Neural crest cell (in vitro differentiated cells): ENCODE data around the gene CDK3. TPM values are rescaled to one million over a fixed set of nuclear protein-coding genes. Genes with fewer than 3 reads are reported as not detected.

ENCODE experiments used
- DNase-seq: peaks from one replicate; pipeline ENCODE4 v3.0.0; 2021; ENCODE audit warnings: low read depth, mixed read lengths, low spot score
- H3K27ac Mint-ChIP-seq: one replicate; pipeline ENCODE4 v1.8.0; 2021; ENCODE audit warnings: mild to moderate bottlenecking, mixed read lengths; ENCODE audit not compliant: unreplicated experiment
- H3K27me3 Mint-ChIP-seq: 2 replicates; pipeline ENCODE4 v1.8.0; 2021; ENCODE audit warnings: low read depth, mild to moderate bottlenecking, mixed read lengths
- H3K36me3 Mint-ChIP-seq: 2 replicates; pipeline ENCODE4 v1.8.0; 2021; ENCODE audit warnings: low read depth, mild to moderate bottlenecking, mixed read lengths
- H3K4me1 Mint-ChIP-seq: 2 replicates; pipeline ENCODE4 v1.8.0; 2021; ENCODE audit warnings: mixed read lengths
- H3K4me3 Mint-ChIP-seq: one replicate; pipeline ENCODE4 v1.8.0; 2021; ENCODE audit warnings: mild to moderate bottlenecking, mixed read lengths
- H3K9me3 Mint-ChIP-seq: 2 replicates; pipeline ENCODE4 v1.8.0; 2021; ENCODE audit warnings: mixed read lengths
- total RNA-seq: library from RNA; stranded (reverse); gene quantifications from 2 replicates; pipeline ENCODE4 v1.2.1, GENCODE V29; 2021
- TF ChIP-seq, protein P1 (sequence below): fragments of 200-600 bp; sonication (generic); conservative IDR thresholded peaks from 2 replicates; pipeline ENCODE4 v1.5.0; 2021; ENCODE audit warnings: antibody characterized with exemption, mild to moderate bottlenecking

The CDK3 gene
- total RNA-seq, 1 donor from 2014 or later = 7.9 TPM

DNA sequence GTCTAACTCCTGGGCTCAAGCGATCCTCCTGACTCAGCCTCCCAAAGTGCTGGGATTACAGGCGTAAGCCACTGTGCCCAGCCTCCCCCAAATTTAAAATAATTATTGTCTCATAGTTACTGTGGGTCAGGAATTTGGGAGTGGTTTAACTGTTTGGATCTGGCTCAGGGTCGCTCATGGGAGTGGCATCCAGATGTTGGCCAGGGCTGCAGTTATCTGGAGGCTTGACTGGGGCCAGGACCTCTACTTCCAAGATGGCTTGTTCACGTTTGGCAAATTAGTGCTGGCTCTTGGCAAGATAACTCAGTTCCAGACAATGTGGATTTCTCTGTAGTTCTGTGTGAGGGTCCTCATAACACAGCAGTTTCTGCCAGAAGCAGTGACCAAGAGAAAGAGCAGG, 13.6 kb upstream of the CDK3 start:
- peaks cover 3% of the 10 kb centered on the region for H3K36me3 Mint-ChIP-seq
- no peak overlapping the region for H3K4me3 Mint-ChIP-seq
- DNase-seq = no peak
- peaks cover 20% of the 10 kb centered on the region for H3K4me1 Mint-ChIP-seq
- TF ChIP-seq, protein P1, sequence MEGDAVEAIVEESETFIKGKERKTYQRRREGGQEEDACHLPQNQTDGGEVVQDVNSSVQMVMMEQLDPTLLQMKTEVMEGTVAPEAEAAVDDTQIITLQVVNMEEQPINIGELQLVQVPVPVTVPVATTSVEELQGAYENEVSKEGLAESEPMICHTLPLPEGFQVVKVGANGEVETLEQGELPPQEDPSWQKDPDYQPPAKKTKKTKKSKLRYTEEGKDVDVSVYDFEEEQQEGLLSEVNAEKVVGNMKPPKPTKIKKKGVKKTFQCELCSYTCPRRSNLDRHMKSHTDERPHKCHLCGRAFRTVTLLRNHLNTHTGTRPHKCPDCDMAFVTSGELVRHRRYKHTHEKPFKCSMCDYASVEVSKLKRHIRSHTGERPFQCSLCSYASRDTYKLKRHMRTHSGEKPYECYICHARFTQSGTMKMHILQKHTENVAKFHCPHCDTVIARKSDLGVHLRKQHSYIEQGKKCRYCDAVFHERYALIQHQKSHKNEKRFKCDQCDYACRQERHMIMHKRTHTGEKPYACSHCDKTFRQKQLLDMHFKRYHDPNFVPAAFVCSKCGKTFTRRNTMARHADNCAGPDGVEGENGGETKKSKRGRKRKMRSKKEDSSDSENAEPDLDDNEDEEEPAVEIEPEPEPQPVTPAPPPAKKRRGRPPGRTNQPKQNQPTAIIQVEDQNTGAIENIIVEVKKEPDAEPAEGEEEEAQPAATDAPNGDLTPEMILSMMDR = no peak
- H3K9me3 Mint-ChIP-seq = no peaks in the 10 kb centered on the region
- H3K27ac Mint-ChIP-seq = peak overlapping the region; percentile 27
- no peaks in the 10 kb centered on the region for H3K27me3 Mint-ChIP-seq

DNA sequence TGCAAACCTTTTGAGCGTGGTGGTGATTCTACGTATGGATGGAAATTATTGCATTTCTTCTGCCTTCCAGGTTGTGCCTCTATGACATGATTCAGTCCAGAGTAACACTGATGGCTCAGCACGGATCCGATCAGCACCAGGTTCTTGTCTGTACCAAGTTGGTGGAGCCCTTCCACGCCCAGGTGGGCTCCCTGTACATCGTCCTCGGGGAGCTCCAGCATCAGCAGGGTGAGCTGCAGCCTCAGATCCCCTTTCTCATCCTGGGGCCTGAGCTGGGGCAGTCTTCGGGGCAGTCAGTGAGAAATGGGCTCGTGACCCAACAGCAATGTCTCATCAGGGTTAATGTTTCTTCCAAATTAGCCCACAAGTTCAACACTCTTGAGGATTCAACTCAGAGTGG, 9.3 kb upstream of the CDK3 start:
- Mint-ChIP-seq H3K4me3 (no peak overlapping the region), H3K27me3 (no peaks in the 10 kb centered on the region), H3K4me1 (no peaks in the 10 kb centered on the region), H3K9me3 (no peaks in the 10 kb centered on the region), H3K27ac (no peak overlapping the region), H3K36me3 (peaks cover 3% of the 10 kb centered on the region)
- TF ChIP-seq, protein P1 = no peak
- no peak for DNase-seq

DNA sequence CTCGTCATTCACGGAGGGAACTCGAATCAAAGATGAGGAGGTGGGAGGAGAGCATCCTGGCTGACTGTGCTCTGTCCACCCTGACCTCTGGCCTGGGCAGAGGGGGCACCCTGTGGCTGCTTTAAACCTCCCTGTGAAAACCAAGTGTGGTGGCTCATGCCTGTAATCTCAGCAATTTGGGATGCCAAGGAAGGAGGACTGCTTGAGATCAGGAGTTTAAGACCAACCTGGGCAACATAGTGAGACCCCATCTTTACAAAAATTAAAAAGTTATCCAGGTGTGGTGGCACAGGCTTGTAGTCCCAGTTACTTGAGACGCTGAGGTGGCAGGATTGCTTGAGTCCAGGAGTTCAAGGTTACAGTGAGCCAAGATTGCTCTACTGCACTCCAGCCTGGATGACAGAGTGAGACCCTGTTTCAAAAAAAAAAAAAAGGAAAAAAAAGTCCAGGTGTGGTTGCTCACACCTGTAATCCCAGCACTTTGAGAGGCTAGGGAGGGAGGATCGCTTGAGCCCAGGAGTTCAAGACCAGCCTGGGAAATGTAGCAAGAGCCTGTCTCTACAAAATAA, 5.8 kb upstream of the CDK3 start:
- Mint-ChIP-seq H3K36me3 (no peaks in the 10 kb centered on the region), H3K27me3 (no peaks in the 10 kb centered on the region), H3K9me3 (no peaks in the 10 kb centered on the region), H3K4me3 (no peak overlapping the region), H3K4me1 (peaks cover 13% of the 10 kb centered on the region), H3K27ac (no peak overlapping the region)
- TF ChIP-seq, protein P1 = no peak
- DNase-seq = no peak

DNA sequence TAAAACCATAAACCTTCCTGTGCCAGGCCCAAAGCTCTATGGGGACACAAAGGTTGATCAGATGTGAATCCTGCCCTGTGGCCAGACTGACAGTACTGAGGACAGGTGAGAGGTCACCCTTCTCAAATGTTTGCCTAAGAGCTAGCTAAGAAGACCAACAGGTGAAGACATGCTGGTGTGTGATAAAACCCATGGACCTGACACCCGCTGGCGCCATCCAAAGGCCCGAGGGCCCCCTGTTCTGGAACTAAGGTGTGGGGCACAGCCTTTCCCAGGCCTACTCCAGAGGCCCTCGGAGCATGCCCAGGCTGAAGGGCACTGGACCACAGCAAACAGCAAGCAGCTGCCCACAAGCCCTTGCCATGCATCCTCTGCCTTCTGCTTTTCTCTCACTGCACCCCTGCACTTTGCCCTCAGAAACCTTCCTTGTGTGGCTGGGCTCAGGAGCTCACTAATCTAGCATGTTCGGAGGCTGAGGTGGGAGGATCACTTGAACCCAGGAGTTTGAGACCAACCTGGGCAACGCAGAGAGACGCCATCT, 5.2 kb upstream of the CDK3 start:
- Mint-ChIP-seq H3K27ac (no peak overlapping the region), H3K36me3 (no peaks in the 10 kb centered on the region), H3K27me3 (no peaks in the 10 kb centered on the region), H3K9me3 (no peaks in the 10 kb centered on the region), H3K4me3 (no peak overlapping the region), H3K4me1 (peaks cover 13% of the 10 kb centered on the region)
- no peak for DNase-seq
- TF ChIP-seq, protein P1 = no peak

DNA sequence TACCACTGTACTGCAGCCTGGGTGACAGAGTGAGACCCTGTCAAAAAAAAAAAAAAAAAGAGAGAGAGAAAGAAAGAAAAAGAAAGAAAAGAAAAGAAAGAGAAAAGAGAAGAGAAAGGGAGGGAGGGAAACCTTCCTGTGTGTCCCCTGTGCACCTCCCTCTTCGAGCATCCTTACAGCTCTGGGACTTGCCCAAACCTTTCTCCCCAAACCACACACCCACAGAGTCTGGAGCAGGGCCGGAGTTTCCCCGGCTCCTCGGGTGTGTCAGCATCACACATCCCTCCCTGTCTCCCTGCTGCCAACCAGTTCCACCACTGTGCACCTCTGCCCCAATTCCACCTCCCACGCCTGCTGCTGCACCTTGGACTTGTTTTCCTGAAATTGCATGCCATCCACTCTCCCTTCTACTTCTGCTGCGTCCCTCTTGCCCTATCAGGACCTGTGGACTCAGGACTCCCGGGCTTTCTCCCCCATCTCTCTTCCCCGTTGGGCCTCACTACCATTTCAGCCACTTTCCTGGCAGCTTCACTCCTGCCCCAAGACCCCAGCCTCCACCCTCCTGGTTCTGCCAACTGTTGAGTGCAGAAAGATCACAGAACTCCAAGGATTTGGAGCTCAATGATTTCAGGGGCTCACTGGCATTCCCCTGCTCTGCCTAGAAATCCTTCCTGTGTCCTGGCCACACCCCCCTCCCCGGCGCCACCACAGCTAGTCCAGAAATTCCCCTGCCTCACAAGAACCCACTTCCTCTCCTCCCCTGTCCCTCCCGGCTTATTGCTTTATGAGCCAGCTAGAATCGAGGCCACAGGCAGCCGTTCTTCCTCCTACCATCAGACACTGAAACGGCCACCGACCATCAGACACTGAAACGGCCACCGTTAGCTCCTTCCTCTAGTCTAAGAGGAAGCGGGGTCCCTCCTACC, 3.7 kb upstream of the CDK3 start:
- peak overlapping the region; percentile 86 for H3K27ac Mint-ChIP-seq
- H3K36me3 Mint-ChIP-seq = no peaks in the 10 kb centered on the region
- no peak for DNase-seq
- H3K9me3 Mint-ChIP-seq = no peaks in the 10 kb centered on the region
- TF ChIP-seq, protein P1 = no peak
- H3K27me3 Mint-ChIP-seq = no peaks in the 10 kb centered on the region
- H3K4me3 Mint-ChIP-seq = no peak overlapping the region
- peaks cover 13% of the 10 kb centered on the region for H3K4me1 Mint-ChIP-seq
